Breast epithelium (tissue), 4 donors: ENCODE measurements around the gene SAMM50. TPM values are rescaled to one million over a fixed set of nuclear protein-coding genes. Genes with fewer than 3 reads are reported as not detected.

Experiments used
- DNase-seq, 2 donors: peaks; one replicate each; pipeline ENCODE4 v3.0.0-alpha.2; 2019; ENCODE audit warnings: low spot score in 2 of 2
- H3K27ac ChIP-seq, 2 donors: fragments of 200-600 bp; sonication (generic) in 1 of 2; one replicate each; pipeline ENCODE4 v1.5.1; 2016 to 2019; ENCODE audit warnings: mild to moderate bottlenecking in 1 of 2
- H3K27me3 ChIP-seq, 2 donors: fragments of 200-600 bp; sonication (generic) in 1 of 2; one replicate each; pipeline versions ENCODE4 v1.5.1 to v1.6.0; 2017 to 2019; ENCODE audit warnings: control low read depth in 1 of 2, mild to moderate bottlenecking in 1 of 2
- H3K36me3 ChIP-seq: fragments of 200-600 bp; one replicate; pipeline ENCODE4 v1.5.1; 2019
- H3K4me1 ChIP-seq, 2 donors: fragments of 200-600 bp; sonication (generic); one replicate each; pipeline ENCODE4 v1.5.1; 2016 to 2019; ENCODE audit warnings: control low read depth in 1 of 2
- H3K4me3 ChIP-seq, 3 donors: fragments of 200-600 bp; sonication (generic); 1 replicate in 2 of 3; 2 replicates in 1 of 3; pipeline ENCODE4 v1.5.1; 2016 to 2019; ENCODE audit warnings: mild to moderate bottlenecking in 3 of 3, moderate library complexity in 2 of 3
- H3K9me3 ChIP-seq, 2 donors: fragments of 200-600 bp; sonication (generic) in 1 of 2; one replicate each; pipeline ENCODE4 v1.5.1; 2016 to 2019; ENCODE audit warnings: control low read depth in 1 of 2
- CTCF ChIP-seq, 3 donors: fragments of 450-650 bp; IDR thresholded peaks; one replicate each; pipeline ENCODE4 v1.5.1; 2016 to 2017; ENCODE audit warnings: antibody characterized with exemption in 3 of 3, mild to moderate bottlenecking in 3 of 3, moderate library complexity in 3 of 3
- POLR2A ChIP-seq: fragments of 450-650 bp; IDR thresholded peaks from one replicate; pipeline ENCODE4 v1.6.1; 2016; ENCODE audit warnings: antibody characterized with exemption, mild to moderate bottlenecking, moderate library complexity
- POLR2AphosphoS5 ChIP-seq, 3 donors: sonication (generic); formaldehyde crosslinking; IDR thresholded peaks; one replicate each; pipeline ENCODE4 v1.6.1; 2017; ENCODE audit warnings: antibody characterized with exemption in 3 of 3
- intact Hi-C: fragments of 100-400 bp; cut with DNase I; formaldehyde crosslinking; loops from one replicate; pipeline ENCODE4 v1.15.1; 2023; ENCODE audit warnings: low total_unique reads
- total RNA-seq, 3 donors: library from RNA; depleted of rRNA; stranded (reverse); fragments of >200 nt; gene quantifications; one replicate each; pipeline ENCODE4 v1.1.0, GENCODE V29; 2016

Gene SAMM50
- total RNA-seq, 3 donors from 2014 or later: 36.1 to 40.6 (median 36.4) TPM

- intact Hi-C loops: no loop called here
- no peak overlapping the region for H3K4me3 ChIP-seq
- H3K27me3 ChIP-seq: no peaks in the 10 kb centered on the region
- H3K27ac ChIP-seq: no peak overlapping the region
- no peak for DNase-seq
- peaks cover 0 to 10% of the 10 kb centered on the region in 2 donors for H3K9me3 ChIP-seq
- H3K4me1 ChIP-seq: no peaks in the 10 kb centered on the region
- no peaks in the 10 kb centered on the region for H3K36me3 ChIP-seq
- no peak for TF ChIP-seq POLR2AphosphoS5 (IDR thresholded peaks at IDR 0.05)
- no peak for TF ChIP-seq POLR2A
- TF ChIP-seq CTCF (IDR thresholded peaks at IDR 0.05): no peak
These were observed 46.3 kb downstream of the SAMM50 start for GRCh38 chr22:44001521-44001920.

DNA sequence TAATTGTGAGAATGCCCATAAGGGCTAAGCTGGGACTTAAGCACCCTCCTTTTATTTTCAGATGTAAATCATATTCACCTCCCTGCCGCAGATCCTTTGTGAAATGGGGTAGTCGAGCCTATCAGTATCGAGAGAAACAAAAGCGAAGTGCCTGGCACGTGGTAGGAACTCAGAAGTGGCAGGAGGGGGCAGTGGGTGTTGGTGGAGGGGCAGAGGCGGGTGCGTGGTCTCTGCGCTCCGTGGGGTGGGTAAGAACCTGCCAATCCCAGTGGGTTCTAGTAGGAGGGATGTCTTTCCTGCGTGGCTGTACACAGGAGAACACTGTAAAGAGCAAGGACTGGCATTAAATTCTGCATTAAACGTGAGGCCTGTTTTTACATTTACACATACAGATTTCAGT, 47.1 kb downstream of the SAMM50 start:
- intact Hi-C loops: no loop called here
- H3K9me3 ChIP-seq: peaks cover 0 to 10% of the 10 kb centered on the region in 2 donors

GRCh38 chr22:44002997-44003396, 47.8 kb downstream of the SAMM50 start:
- no peak for DNase-seq
- peaks cover 0 to 10% of the 10 kb centered on the region in 2 donors for H3K9me3 ChIP-seq
- intact Hi-C loops: no loop called here
- no peak for TF ChIP-seq POLR2A
- no peak for TF ChIP-seq POLR2AphosphoS5 (IDR thresholded peaks at IDR 0.05)
- TF ChIP-seq CTCF (IDR thresholded peaks at IDR 0.05): no peak
- no peaks in the 10 kb centered on the region for H3K36me3 ChIP-seq
- H3K4me3 ChIP-seq: no peak overlapping the region
- no peak overlapping the region for H3K27ac ChIP-seq
- H3K27me3 ChIP-seq: no peaks in the 10 kb centered on the region
- no peaks in the 10 kb centered on the region for H3K4me1 ChIP-seq

More for the DNA sequence above, 47.1 kb downstream of the SAMM50 start:
- Histone ChIP-seq H3K4me1 (no peaks in the 10 kb centered on the region), H3K36me3 (no peaks in the 10 kb centered on the region), H3K4me3 (no peak overlapping the region), H3K27me3 (no peaks in the 10 kb centered on the region), H3K27ac (no peak overlapping the region)
- no peak for DNase-seq
- TF ChIP-seq POLR2AphosphoS5 (IDR thresholded peaks at IDR 0.05) (no peak), CTCF (IDR thresholded peaks at IDR 0.05) (no peak), POLR2A (no peak)

DNA sequence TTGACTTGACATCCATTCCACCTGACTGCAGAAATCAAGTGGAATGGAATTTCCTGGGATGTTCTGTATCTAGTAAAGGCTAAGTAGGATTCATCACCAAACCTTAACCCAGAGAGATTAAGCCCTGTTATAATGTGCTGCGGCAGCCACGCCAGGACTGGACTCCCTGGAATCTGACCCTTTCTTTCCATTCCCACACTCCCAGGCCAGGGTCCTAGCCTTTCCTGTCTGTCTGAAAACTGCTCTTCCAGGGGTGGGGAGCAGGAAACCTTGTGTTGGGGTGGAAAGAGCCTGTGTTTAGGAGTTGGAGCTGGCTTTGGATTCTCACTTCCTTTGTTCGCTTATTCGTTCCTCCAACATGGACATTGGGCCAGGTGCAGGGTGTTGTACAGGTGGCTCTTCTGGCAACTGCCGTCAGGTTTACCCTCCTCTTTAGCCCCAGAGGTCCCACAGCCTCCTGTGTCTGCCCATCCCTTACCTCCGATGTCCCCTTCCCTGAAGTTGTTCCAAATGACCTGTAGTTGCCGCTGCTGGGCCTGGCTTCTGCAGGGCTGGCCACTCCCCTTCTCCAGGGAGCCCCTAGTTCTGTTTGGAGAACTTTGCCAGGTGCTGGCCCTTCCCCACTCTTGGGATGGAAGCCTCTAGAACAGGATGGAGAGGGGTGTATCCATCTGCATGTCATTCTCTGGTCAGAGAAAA, 48.3 kb downstream of the SAMM50 start:
- H3K4me1 ChIP-seq: no peaks in the 10 kb centered on the region
- no peak overlapping the region for H3K4me3 ChIP-seq
- no peak overlapping the region for H3K27ac ChIP-seq
- H3K9me3 ChIP-seq: peaks cover 0 to 10% of the 10 kb centered on the region in 2 donors
- no peaks in the 10 kb centered on the region for H3K27me3 ChIP-seq
- DNase-seq: no peak
- TF ChIP-seq CTCF (IDR thresholded peaks at IDR 0.05): no peak
- TF ChIP-seq POLR2A: no peak
- no peak for TF ChIP-seq POLR2AphosphoS5 (IDR thresholded peaks at IDR 0.05)
- intact Hi-C loops: no loop called here
- no peaks in the 10 kb centered on the region for H3K36me3 ChIP-seq

- intact Hi-C loops: no loop called here
- Histone ChIP-seq H3K27ac (no peak overlapping the region), H3K4me3 (no peak overlapping the region), H3K27me3 (no peaks in the 10 kb centered on the region), H3K9me3 (peaks cover 0 to 10% of the 10 kb centered on the region in 2 donors), H3K4me1 (no peaks in the 10 kb centered on the region), H3K36me3 (no peaks in the 10 kb centered on the region)
- TF ChIP-seq CTCF (IDR thresholded peaks at IDR 0.05) (no peak), POLR2A (no peak), POLR2AphosphoS5 (IDR thresholded peaks at IDR 0.05) (no peak)
- DNase-seq: no peak
These were observed 48.8 kb downstream of the SAMM50 start for GRCh38 chr22:44004104-44004460.
